ENCODE results near the gene LRRC61. TPM values are rescaled to one million over a fixed set of nuclear protein-coding genes. Genes with fewer than 3 reads are reported as not detected.

LRRC61 gene
- total RNA-seq, 2 donors from 2014 or later: 10.1 to 12.2 TPM

DNA sequence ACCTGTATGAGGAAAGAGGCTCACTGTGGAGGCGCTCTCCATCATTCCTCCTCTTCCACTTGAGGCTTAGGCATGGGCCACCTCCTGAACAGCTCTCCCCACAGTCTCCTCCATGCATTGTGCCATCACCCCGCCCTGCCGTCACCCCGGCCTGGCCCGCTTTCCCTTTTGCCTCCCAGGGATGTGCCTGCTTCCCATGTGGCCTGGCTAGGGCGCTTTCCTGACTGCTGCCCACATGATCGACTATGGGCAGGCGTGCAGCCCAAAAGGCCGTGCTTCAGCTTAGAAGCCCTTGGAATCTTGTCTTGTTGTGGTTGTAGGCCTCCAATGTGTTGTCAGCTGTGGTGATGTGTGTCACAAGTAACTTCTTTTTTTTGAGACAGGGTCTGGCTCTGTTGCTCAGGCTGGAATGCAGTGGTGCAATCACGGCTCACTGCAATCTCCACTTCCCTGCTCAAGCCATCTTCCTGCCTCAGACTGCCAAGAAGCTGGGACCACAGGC lies 2.0 kb downstream of the LRRC61 start:
- DNase-seq: peak; percentile 28 to 29
- intact Hi-C loops (cut with DNase I, micrococcal nuclease): no loop called here
- ATAC-seq: no peak

DNA sequence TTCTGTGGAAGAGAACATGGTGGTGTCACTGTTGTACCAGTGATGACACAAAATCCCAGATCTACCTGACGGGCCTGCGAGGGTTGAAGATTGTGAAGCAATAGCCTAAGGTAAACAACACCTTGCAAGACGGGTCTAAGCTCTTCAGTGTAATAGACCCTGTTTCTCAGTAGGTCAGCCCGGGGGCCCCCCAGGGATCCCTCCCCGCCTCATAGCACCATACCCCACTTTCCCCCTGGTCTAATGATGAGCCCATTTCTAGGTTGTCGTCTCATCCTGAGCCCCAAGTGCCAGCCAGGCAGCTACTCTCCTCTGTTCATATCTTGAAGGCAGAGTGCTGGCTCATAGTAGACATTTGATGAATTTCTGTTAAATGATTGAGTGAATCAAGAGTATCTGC lies 2.7 kb downstream of the LRRC61 start:
- DNase-seq (no peak), ATAC-seq (no peak)
- intact Hi-C loops (cut with DNase I, micrococcal nuclease): no loop called here

DNA sequence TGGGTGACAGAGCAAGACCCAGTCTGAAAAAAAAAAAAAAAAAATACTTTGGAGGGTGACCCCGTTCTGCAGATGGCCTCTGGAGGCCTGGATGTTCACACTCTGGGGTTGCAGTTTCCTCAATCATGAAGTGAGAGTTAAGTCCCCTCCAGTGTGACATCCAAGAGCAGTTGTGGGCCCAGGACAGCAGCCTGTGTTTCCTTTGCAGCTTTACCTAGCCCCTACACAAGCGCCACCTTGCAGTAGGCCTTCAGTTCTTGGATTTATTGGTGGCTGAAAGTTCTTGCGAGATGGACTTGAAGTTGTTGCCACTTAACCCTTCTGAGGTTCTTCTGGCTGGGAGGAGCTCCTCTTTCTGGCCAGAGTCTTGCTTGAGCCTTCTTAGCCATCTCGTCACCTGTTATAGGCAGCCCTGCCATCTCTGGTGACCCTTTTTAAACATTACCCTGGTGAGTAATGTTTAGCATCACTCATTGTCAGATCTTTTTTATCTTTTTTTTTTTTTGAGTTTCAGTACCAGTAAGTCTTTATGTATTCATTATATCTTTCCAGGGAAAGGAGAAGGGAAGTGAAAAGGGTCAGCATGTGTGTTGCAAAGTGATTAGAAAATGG lies 3.6 kb downstream of the LRRC61 start:
- intact Hi-C loops (cut with DNase I, micrococcal nuclease): no loop called here
- DNase-seq (no peak), ATAC-seq (no peak)

GRCh38 chr7:150327308-150327707 lies 4.2 kb downstream of the LRRC61 start:
- ATAC-seq (no peak), DNase-seq (no peak)
- intact Hi-C loops (cut with DNase I, micrococcal nuclease): no loop called here

DNA sequence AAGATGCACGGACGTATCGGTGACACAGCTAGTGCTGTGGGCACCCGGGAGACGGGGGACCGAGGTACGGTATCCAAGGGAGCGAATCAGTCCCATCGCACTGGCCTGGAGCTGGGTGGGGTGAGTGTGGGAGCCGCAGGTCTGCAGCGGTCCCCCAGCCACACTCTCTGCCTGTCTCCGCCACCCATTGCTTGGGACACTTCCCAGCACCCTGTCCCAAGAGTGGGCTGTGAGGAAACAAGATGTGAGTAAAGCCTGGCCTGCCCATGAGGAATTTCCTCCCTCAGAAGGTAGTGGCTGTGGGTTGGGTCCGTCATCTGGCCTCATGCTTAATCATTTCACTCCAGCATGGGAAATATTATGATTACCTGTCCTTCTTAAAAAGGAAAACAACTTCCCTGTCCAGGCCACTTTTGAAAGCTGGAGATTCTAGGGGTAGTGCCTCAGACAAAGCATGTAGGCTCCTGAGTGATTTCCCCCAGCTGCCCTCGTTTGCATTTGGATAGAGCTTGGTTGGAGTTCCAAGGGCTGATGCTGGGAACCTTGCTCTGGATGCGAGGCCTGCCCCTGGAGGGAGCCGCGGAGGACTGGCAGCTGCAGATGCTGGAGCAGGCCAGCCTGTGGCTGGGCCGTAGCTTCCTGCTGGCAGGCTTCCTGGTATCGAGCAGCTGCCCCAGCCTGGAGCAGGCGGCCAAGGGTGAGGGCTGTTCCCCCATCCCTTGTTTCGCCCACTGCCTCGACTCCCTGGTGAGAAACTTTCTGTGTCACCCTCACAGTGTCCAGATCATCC lies 6.4 kb downstream of the LRRC61 start:
- intact Hi-C loops (cut with DNase I, micrococcal nuclease): no loop called here
- ATAC-seq: no peak
- no peak for DNase-seq

DNA sequence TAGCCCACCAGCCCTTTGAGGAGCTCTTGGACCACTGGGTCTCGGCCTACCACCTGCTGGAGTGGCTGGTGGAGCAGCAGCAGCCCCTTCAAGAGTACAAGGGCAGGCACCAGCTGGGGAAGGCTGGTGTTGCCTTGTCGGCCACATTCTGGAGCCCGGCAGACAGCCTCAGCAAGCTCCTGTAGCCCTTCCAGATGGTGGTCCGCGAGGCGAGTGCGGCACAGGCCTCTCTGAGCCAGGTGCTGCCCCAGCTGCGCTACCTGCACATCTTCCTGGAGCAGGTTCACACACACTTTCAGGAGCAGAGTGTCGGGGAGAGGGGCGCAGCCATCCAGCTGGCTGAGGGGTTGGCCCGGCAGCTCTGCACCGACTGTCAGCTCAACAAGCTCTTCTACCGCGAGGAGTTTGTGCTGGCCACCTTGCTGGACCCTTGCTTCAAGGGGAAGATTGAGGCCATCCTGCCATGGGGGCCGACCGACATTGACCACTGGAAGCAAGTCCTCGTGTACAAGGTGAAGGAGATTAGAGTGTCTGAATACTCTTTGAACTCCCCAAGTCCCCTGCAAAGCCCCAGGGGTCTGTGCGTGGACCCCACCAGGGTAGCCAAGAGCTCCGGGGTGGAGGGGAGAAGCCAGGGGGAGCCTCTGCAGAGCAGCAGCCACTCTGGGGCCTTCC lies 7.2 kb downstream of the LRRC61 start:
- intact Hi-C loops (cut with DNase I, micrococcal nuclease): no loop called here
- no peak for DNase-seq
- ATAC-seq: no peak

GRCh38 chr7:150332852-150333635 lies 9.9 kb downstream of the LRRC61 start:
- intact Hi-C loops (cut with DNase I, micrococcal nuclease): no loop called here
- ATAC-seq (no peak), DNase-seq (no peak)

GRCh38 chr7:150333659-150334058 lies 10.5 kb downstream of the LRRC61 start:
- ATAC-seq (no peak), DNase-seq (no peak)
- intact Hi-C loops (cut with DNase I, micrococcal nuclease): no loop called here

DNA sequence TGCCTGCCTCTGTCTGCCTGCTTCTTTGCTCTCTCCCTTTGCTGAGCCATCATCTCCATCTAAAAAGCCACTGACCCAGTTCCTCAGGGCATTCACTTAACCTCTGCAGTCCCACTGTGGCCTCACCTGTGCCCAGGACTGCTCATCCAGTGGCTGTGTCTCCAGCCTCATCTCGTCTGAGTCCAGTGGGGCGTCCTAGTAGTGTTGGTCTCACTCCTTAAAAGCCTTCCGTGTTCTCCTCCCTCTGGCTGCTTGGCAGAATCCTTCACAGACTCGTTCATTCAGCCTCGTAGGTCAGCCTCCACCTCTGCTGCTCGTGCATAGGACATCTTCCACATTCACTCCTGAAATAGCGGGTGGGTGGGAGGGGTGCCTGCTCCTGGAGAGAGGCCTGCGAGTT lies 11.0 kb downstream of the LRRC61 start:
- peak in 1 of 2 donors; percentile 14 for DNase-seq
- intact Hi-C loops (cut with DNase I, micrococcal nuclease): no loop called here
- ATAC-seq: no peak

GRCh38 chr7:150335108-150335773 lies 12.1 kb downstream of the LRRC61 start:
- DNase-seq (peak in 1 of 2 donors; percentile 38), ATAC-seq (no peak)
- intact Hi-C loops (cut with DNase I, micrococcal nuclease): no loop called here

- DNase-seq: no peak
- no peak for ATAC-seq
- intact Hi-C loops (cut with DNase I, micrococcal nuclease): no loop called here
Observed at GRCh38 chr7:150335774-150336112, 12.6 kb downstream of the LRRC61 start.

DNA sequence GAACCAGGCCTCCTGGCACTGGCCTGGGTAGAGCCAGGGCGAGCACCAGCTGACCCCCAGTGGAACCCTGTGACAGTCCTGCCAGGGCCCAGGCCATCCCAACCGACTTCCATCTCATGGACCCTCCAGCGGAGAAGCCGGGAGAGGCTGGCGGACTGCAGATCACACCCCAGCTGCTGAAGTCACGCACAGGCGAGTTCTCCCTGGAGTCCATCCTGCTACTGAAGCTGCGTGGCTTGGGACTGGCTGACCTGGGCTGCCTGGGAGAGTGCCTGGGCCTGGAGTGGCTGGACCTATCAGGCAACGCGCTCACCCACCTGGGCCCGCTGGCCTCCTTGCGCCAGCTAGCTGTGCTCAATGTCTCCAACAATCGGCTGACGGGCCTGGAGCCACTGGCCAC lies 13.6 kb downstream of the LRRC61 start:
- ATAC-seq (no peak), DNase-seq (peak in 1 of 2 donors; percentile 25)
- intact Hi-C loops (cut with DNase I, micrococcal nuclease): no loop called here

GRCh38 chr7:150337179-150337578 lies 14.0 kb downstream of the LRRC61 start:
- DNase-seq: peak; percentile 62 to 68
- ATAC-seq: peak; percentile 71
- intact Hi-C loops (cut with DNase I, micrococcal nuclease): no loop called here

- DNase-seq (peak; percentile 52 to 56), ATAC-seq (peak; percentile 67)
- intact Hi-C loops (cut with DNase I, micrococcal nuclease): no loop called here
Observed at GRCh38 chr7:150337659-150338081, 14.5 kb downstream of the LRRC61 start.

DNA sequence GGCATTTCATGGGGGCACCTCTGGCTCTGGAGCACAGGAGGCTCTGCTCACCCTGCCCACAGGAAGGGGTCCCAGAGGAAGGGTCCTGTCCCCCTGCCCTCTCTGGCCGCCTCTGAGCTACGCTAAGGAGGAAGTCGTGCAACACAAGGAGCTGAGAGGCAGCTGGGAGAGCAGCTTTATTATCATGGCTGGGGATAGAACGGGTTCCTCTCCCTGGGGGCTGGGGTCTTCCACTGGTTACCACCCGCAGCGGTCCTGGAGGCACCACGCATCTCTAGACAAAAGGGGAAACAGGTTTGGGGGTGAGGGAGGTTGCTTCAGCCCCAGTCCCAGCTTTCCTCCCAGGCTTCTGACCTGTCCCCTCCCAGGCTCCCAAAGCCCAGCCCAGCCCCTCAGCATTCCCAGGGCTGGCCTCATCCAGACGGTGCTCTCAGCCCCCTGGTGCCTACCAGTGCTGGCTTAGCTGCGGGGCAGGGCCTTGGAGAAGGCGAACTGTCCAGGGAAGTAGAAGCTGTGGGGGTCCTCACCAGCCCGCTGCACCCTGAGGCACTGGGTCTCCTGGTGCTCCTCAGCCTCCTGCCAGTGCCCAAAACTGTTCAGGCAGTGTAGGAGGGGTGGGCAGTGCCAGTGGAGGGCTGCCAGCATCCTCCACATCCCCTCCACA lies 15.1 kb downstream of the LRRC61 start:
- ATAC-seq: no peak
- intact Hi-C loops (cut with DNase I, micrococcal nuclease): no loop called here
- peak in 1 of 2 donors; percentile 23 for DNase-seq

DNA sequence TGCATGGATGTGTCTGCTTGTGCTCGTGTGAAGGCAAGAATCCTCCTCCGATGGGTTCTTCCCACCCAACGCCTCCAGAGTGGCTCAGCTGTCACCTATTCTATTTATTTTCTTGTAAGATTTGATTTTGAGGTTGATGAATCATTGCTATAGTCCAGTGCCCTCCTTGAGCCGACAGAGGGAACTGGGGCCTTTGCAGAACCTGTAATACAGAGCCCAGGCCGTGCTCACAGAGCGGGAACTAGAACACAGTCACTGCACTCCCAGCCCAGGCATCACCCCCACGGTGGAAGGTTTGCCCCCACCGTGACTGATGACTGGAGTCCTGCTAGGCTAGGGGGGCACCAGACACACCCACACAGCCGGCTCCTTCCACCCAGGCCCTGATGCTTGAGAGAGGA lies 16.3 kb downstream of the LRRC61 start:
- DNase-seq (no peak), ATAC-seq (no peak)
- intact Hi-C loops (cut with DNase I, micrococcal nuclease): no loop called here

GRCh38 chr7:150340024-150340749 lies 17.0 kb downstream of the LRRC61 start:
- ATAC-seq (peak; percentile 70), DNase-seq (peak; percentile 61 to 70)
- intact Hi-C loops (cut with DNase I, micrococcal nuclease): no loop called here

- DNase-seq (peak in 1 of 2 donors; percentile 25), ATAC-seq (no peak)
- intact Hi-C loops (cut with DNase I, micrococcal nuclease): no loop called here
Observed at GRCh38 chr7:150340875-150341262, 17.7 kb downstream of the LRRC61 start.
